GM12875 (cell line): ENCODE results near the gene ZNF507.

Experiments
- H3K4me3 ChIP-seq: one replicate; pipeline ENCODE4 v1.5.1; 2011; ENCODE audit warnings: low read depth, low read length, control low read depth
- CTCF ChIP-seq: IDR thresholded peaks from 2 replicates; pipeline ENCODE4 v1.5.1; 2011; ENCODE audit warnings: low read depth, mild to moderate bottlenecking, control low read depth, inconsistent platforms, low read length, moderate library complexity, borderline replicate concordance; ENCODE audit not compliant: insufficient read depth

Gene ZNF507

GRCh38 chr19:32403291-32403995, 58.0 kb downstream of the ZNF507 start:
- no peak for TF ChIP-seq CTCF
- H3K4me3 ChIP-seq, result no peak overlapping the region

DNA sequence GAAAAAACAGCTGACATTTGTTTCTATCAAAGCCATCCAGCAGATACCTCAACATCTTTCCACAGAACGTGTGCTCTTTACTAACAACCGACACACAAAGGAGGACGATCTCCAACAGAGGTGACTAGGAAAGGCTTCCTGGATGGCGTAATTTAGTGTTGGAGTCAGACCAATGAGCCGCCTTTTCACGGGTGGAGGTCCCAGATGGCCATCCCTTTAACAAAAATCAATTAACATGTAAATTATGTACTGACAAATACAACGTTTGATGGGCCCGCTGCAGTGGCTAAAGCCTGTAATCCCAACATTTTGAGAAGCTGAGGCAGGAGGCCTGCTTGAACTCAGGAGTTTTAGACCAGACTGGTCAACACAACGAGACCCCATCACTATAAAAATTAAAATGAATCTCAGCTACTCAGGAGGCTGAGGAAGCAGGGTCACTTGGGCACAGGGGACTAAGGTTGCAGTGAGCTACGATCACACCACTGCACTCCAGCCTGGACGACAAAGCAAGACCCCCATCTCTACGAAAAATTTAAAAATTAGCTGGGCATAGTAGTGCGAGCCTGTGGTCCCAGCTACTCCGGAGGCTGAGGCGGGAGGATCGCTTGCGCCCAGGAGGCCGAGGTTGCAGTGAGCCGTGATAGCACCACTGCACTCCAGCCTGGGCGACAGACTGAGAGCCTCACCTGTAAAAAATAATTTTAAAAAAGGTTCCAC, 59.0 kb downstream of the ZNF507 start:
- no peak for TF ChIP-seq CTCF
- H3K4me3 ChIP-seq, result peak overlapping the region; percentile 68

- peak overlapping the region; percentile 68 for H3K4me3 ChIP-seq
- TF ChIP-seq CTCF, result no peak
These were observed 59.6 kb downstream of the ZNF507 start for GRCh38 chr19:32404933-32405430.

- TF ChIP-seq CTCF, result no peak
- peak within 1 kb of the TSS; percentile 68 for H3K4me3 ChIP-seq
These were observed 60.2 kb downstream of the ZNF507 start, which contains the start of gene DPY19L3 for GRCh38 chr19:32405431-32406160. TSS of gene DPY19L3 (plus strand) at chr19:32405770. CDS start at chr19:32408254, 2,484 bp downstream.

- H3K4me3 ChIP-seq, result peak overlapping the region; percentile 68
- no peak for TF ChIP-seq CTCF
These were observed 61.0 kb downstream of the ZNF507 start for GRCh38 chr19:32406161-32407003.
